Epithelial cell of esophagus (primary cell): Measurements from ENCODE around the gene TMEM26.

Experiments used
- DNase-seq: peaks from one replicate; pipeline ENCODE4 v3.0.0; 2010; ENCODE audit warnings: low read depth
- H3K4me3 ChIP-seq: 2 replicates; pipeline ENCODE4 v1.5.1; 2011; ENCODE audit warnings: mild to moderate bottlenecking, low read length, control low read depth
- TF ChIP-seq, protein P1 (sequence below): IDR thresholded peaks from 2 replicates; pipeline ENCODE4 v1.5.1; 2011; ENCODE audit warnings: low read depth, mild to moderate bottlenecking, low read length, control low read depth, inconsistent platforms; ENCODE audit not compliant: insufficient read depth; ENCODE audit errors: missing control alignments

Gene TMEM26

DNA sequence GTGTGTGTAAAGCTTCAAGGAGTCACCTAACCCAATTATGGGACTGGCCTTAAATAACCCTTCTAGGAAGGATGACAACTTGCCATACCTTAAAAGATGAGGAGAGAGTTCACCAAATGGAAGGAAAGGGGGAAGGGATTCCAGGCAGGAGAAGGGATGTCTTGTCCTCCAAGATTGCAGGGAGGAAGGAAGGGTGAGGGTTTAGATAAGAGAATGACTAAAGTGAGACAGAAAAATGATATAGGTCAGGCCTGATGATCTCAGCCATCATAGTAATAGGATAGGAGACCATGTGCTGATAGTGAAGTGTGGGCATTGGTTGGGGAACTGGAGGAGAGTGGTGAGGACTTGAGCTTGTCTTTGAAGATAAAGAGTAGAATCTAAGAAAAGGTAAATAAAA lies 7.7 kb upstream of the TMEM26 start:
- TF ChIP-seq, protein P1, sequence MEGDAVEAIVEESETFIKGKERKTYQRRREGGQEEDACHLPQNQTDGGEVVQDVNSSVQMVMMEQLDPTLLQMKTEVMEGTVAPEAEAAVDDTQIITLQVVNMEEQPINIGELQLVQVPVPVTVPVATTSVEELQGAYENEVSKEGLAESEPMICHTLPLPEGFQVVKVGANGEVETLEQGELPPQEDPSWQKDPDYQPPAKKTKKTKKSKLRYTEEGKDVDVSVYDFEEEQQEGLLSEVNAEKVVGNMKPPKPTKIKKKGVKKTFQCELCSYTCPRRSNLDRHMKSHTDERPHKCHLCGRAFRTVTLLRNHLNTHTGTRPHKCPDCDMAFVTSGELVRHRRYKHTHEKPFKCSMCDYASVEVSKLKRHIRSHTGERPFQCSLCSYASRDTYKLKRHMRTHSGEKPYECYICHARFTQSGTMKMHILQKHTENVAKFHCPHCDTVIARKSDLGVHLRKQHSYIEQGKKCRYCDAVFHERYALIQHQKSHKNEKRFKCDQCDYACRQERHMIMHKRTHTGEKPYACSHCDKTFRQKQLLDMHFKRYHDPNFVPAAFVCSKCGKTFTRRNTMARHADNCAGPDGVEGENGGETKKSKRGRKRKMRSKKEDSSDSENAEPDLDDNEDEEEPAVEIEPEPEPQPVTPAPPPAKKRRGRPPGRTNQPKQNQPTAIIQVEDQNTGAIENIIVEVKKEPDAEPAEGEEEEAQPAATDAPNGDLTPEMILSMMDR, result no peak
- no peak for DNase-seq
- no peak overlapping the region for H3K4me3 ChIP-seq

DNA sequence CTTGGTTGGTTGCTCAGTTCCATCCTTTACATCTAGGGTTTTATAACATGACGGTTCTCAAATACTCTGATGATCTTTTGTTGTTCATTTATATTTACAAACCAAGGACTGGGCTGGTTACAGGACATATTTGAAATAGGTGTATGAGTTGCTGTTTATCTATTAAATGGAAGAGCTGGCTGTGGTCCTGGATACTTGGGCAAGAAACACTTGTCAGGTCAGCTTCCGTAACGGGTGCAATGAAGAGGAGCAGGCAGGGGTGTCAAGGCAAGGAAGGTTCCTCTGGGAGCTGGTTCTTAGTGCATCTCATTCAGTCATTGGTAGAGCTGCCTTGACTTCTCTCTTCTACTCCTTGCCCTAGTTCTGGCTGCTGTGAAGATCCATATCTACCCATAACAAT lies 4.8 kb upstream of the TMEM26 start:
- TF ChIP-seq, protein P1, result no peak
- no peak overlapping the region for H3K4me3 ChIP-seq
- no peak for DNase-seq

DNA sequence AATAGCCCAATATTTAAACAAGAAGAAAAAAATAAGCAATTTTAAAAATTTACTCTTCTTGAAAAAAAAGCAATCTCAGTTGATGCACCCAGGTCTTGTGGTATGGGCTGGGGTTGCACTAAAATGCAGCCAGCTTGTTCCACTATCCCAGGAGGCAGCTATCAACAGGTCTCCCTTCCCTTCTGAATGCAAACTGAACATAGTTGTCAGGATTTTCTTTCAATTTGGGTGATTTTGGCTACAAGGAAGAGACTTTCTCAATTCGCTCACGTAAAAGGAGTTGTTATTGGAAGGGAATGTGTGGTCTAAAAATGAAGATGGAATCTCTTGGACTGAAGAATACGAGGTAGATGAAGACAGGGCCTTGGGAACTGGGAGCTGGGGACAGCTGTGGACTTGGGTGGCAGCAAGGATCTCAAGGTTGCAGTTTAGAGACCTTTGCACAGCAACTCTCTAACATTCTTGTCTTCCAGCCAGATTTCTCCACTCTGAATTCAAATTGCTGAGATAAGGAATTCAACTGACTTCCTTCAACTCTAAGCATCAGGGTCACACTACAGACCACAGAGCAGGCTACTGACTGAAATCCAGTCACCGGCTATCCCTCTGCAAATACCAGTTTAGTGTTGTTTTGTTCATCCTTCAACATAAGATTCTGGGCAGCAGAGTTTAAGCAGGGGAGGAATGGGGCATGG lies 3.1 kb upstream of the TMEM26 start:
- no peak for DNase-seq
- H3K4me3 ChIP-seq, result no peak overlapping the region
- TF ChIP-seq, protein P1, result no peak

DNA sequence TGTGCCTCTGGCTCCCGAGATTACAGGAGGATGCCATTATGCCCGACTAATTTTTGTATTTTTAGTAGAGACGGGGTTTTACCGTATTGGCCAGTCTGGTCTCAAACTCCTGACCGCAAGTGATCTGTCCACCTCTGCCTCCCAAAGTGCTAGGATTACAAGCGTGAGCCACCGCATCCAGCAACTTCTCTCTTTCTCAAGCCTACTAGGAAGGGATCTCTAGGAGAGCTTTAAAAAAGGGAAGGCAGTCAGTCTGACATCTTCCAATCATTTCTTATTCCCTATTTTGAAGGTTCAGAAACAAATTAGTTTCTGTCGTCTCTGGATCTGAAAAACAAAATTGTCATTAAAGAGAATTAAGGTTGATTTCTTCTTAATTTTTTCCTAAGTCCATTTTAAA lies 2.5 kb upstream of the TMEM26 start:
- H3K4me3 ChIP-seq, result no peak overlapping the region
- TF ChIP-seq, protein P1, result no peak
- DNase-seq, result no peak

DNA sequence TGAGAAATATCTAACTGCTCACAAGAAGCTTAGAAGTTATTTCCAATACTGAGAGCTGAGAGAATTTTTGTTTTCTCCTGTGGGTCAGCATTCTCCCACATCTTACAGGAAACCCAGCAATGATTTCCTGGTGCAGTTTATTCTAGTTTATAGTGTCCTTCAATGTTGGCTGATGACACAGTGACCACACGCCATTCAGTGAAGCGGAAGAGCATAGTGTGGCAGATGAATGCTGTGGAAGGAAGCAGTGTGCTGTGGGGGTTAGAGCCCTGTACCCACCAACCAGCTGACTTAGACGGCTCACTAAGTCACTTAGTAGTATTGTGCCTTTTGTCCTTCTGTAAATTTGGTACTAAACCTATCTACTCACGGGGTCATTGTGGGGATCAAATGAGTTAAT lies 1.4 kb upstream of the TMEM26 start:
- TF ChIP-seq, protein P1, result no peak
- H3K4me3 ChIP-seq, result no peak overlapping the region
- DNase-seq, result no peak

DNA sequence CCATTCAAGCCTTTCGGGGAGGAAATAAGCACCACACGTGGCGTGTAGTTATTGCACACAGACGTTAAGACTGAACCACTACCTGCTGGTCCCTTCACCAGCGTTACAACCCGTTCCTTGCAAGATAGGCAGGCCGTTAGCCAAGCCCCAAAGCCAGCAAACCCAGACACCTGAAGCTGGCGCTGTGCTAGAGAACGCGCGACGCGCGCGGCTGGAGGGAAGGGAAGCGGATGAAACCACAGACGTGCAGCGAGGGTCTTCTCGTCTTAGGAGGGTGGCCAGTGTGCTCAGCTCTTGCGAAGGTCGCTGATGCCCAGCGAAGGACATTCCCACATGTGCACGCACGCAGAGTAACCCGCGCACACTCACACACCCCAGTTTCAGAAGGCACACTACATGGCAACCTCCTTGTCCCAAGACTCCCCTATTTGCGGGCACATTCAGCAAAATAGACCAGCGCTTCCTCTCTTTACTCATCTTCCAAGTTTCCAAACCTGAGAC lies 980 bp downstream of the TMEM26 start:
- DNase-seq, result no peak
- TF ChIP-seq, protein P1, result no peak
- H3K4me3 ChIP-seq, result no peak overlapping the region

DNA sequence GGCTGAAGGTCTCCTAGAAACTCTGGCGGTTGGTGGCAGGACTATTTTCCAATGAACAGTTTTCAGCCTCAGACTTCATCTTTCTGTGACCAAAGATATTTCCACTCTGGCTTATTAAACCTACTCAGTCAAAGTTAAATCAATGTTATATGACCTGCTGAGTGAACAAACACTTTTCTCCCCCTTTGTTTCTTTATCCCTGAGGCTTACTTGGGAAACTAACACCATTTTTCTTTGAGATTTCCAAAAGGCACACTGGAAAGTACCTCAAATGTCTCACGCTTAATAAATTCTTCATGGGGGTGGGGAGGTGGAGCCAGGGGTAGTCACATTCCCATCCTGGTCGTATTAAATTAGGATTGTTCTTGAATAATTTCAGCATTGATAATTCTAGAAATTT lies 1.8 kb downstream of the TMEM26 start:
- TF ChIP-seq, protein P1, result no peak
- DNase-seq, result no peak
- no peak overlapping the region for H3K4me3 ChIP-seq
